ENCODE data around the gene SCAI.

- TF ChIP-seq, protein P1, sequence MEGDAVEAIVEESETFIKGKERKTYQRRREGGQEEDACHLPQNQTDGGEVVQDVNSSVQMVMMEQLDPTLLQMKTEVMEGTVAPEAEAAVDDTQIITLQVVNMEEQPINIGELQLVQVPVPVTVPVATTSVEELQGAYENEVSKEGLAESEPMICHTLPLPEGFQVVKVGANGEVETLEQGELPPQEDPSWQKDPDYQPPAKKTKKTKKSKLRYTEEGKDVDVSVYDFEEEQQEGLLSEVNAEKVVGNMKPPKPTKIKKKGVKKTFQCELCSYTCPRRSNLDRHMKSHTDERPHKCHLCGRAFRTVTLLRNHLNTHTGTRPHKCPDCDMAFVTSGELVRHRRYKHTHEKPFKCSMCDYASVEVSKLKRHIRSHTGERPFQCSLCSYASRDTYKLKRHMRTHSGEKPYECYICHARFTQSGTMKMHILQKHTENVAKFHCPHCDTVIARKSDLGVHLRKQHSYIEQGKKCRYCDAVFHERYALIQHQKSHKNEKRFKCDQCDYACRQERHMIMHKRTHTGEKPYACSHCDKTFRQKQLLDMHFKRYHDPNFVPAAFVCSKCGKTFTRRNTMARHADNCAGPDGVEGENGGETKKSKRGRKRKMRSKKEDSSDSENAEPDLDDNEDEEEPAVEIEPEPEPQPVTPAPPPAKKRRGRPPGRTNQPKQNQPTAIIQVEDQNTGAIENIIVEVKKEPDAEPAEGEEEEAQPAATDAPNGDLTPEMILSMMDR (IDR thresholded peaks at IDR 0.05): no peak
- no peak for TF ChIP-seq POLR2AphosphoS5 (IDR thresholded peaks at IDR 0.05; ENCODE audit: low read depth, low read length)
- no peak for TF ChIP-seq TCF7L2 (IDR thresholded peaks at IDR 0.05; ENCODE audit: low read depth, low read length)
- no peak for TF ChIP-seq SIN3A (IDR thresholded peaks at IDR 0.05; ENCODE audit: borderline replicate concordance, insufficient read depth, low read depth, low read length)
Observed at GRCh38 chr9:125190361-125190801, 47.1 kb upstream of the SCAI start.

Measured in Panc1 (cell line).